Natural killer cell (primary cell): ENCODE results near the gene ECHS1. TPM values are rescaled to one million over a fixed set of nuclear protein-coding genes. Genes with fewer than 3 reads are reported as not detected.
"Not testable (repeated sequence)": the region's sequence is repeated elsewhere in the genome, so short reads cannot be mapped to it uniquely, and the experiment has no call there.

Experiments used
- ATAC-seq, 3 donors: fragments of 150-1000 bp in 2 of 3; fragments of 200-7000 bp in 1 of 3; cut with Tn5 transposase; 1 replicate in 1 of 3; 2 replicates in 2 of 3; pipeline ENCODE4 v1.10.0; 2021; ENCODE audit warnings: mild to moderate bottlenecking in 2 of 3, moderate library complexity in 2 of 3
- DNase-seq, 2 donors: peaks; one replicate each; pipeline versions ENCODE4 v3.0.0 to v3.0.0-alpha.2; 2013 to 2021; ENCODE audit warnings: mixed read lengths in 1 of 2
- H3K27ac ChIP-seq: one replicate; pipeline ENCODE4 v1.5.1; 2013; ENCODE audit warnings: mild to moderate bottlenecking, low read length
- H3K27me3 ChIP-seq: one replicate; pipeline ENCODE4 v1.6.1; 2013; ENCODE audit warnings: low read length; ENCODE audit not compliant: control insufficient read depth, insufficient read depth
- H3K36me3 ChIP-seq: one replicate; pipeline ENCODE4 v1.6.1; 2013; ENCODE audit warnings: low read length; ENCODE audit not compliant: control insufficient read depth, insufficient read depth
- H3K4me1 ChIP-seq: one replicate; pipeline ENCODE4 v1.6.1; 2013; ENCODE audit warnings: low read length; ENCODE audit not compliant: control insufficient read depth, insufficient read depth
- H3K4me3 ChIP-seq: one replicate; pipeline ENCODE4 v1.5.1; 2013; ENCODE audit warnings: low read length
- H3K9me3 ChIP-seq: one replicate; pipeline ENCODE4 v1.6.1; 2013; ENCODE audit warnings: low read length; ENCODE audit not compliant: control insufficient read depth, insufficient read depth
- H3K27ac Mint-ChIP-seq, 2 donors: one replicate each; pipeline ENCODE4 v1.8.0; 2022; ENCODE audit warnings: mild to moderate bottlenecking in 2 of 2, mixed read lengths in 2 of 2, moderate library complexity in 1 of 2
- H3K27me3 Mint-ChIP-seq, 2 donors: one replicate each; pipeline ENCODE4 v1.8.0; 2022; ENCODE audit warnings: low read depth in 2 of 2, mixed read lengths in 2 of 2
- H3K36me3 Mint-ChIP-seq: one replicate; pipeline ENCODE4 v1.8.0; 2022; ENCODE audit warnings: mixed read lengths
- H3K4me1 Mint-ChIP-seq, 2 donors: one replicate each; pipeline ENCODE4 v1.8.0; 2022; ENCODE audit warnings: mixed read lengths in 2 of 2
- H3K4me3 Mint-ChIP-seq: one replicate; pipeline ENCODE4 v1.8.0; 2022; ENCODE audit warnings: mild to moderate bottlenecking, moderate library complexity, mixed read lengths
- H3K9me3 Mint-ChIP-seq, 2 donors: one replicate each; pipeline ENCODE4 v1.8.0; 2022; ENCODE audit warnings: mixed read lengths in 2 of 2
- CTCF ChIP-seq: fragments of 200-600 bp; IDR thresholded peaks from one replicate; pipeline ENCODE4 v1.8.0; 2022; ENCODE audit warnings: antibody characterized with exemption
- WGBS: methylation state at CpG from one replicate; pipeline ENCODE4 v1.1.7; 2013; ENCODE audit warnings: missing lambda C conversion rate; ENCODE audit not compliant: insufficient coverage; 5-methylcytosine and 5-hydroxymethylcytosine counted together
- intact Hi-C: fragments of 100-400 bp; cut with micrococcal nuclease; formaldehyde crosslinking; loops from one replicate; pipeline ENCODE4 v1.14.2; 2022
- total RNA-seq, 4 donors: library from RNA; stranded (reverse); fragments of 120-200 nt in 1 of 4; gene quantifications; one replicate each; pipeline versions ENCODE4 v1.2.3 to v1.2.4, GENCODE V29; 2013 to 2022

The ECHS1 gene
- total RNA-seq, 3 donors from 2014 or later (not counting 1 experiment from before 2014, with no cell fraction given), result 17.7 to 21.3 (median 19.9) TPM

- Histone ChIP-seq H3K4me1 (peaks cover 20% of the 10 kb centered on the region), H3K27ac (no peak overlapping the region), H3K27me3 (no peaks in the 10 kb centered on the region), H3K4me3 (no peak overlapping the region), H3K9me3 (no peaks in the 10 kb centered on the region), H3K36me3 (peaks cover 22% of the 10 kb centered on the region)
- WGBS, result 62% methylated on average over 19 of the region's 20 CpGs
- H3K27ac Mint-ChIP-seq, result no peak overlapping the region
- no peak for DNase-seq
- no peak for TF ChIP-seq CTCF
- peak overlapping the region; percentile 79 for H3K4me3 Mint-ChIP-seq
- no peaks in the 10 kb centered on the region for H3K9me3 Mint-ChIP-seq
- ATAC-seq, result no peak
- no peaks in the 10 kb centered on the region for H3K36me3 Mint-ChIP-seq
- intact Hi-C loops, result loop anchor here (2.0 kb wide), 1 partner anchor 16 kb away; no protein-coding TSS in a partner anchor
- peaks cover 0 to 10% of the 10 kb centered on the region in 2 donors for H3K4me1 Mint-ChIP-seq
- H3K27me3 Mint-ChIP-seq, result no peaks in the 10 kb centered on the region
Measured at GRCh38 chr10:133372507-133372906, 647 bp downstream of the ECHS1 start.

GRCh38 chr10:133370030-133370786, 2.9 kb downstream of the ECHS1 start:
- intact Hi-C loops, result no loop called here
- no peak for TF ChIP-seq CTCF
- H3K27ac ChIP-seq, result no peak overlapping the region
- peak overlapping the region; percentile 9 for H3K4me3 Mint-ChIP-seq
- no peaks in the 10 kb centered on the region for H3K9me3 ChIP-seq
- peaks cover 0 to 10% of the 10 kb centered on the region in 2 donors for H3K4me1 Mint-ChIP-seq
- 94% methylated on average over 23 of the region's 24 CpGs for WGBS
- no peaks in the 10 kb centered on the region for H3K9me3 Mint-ChIP-seq
- no peaks in the 10 kb centered on the region for H3K27me3 ChIP-seq
- no peak overlapping the region for H3K4me3 ChIP-seq
- DNase-seq (no peak), ATAC-seq (no peak)
- H3K36me3 ChIP-seq, result peaks cover 37% of the 10 kb centered on the region
- no peaks in the 10 kb centered on the region for H3K27me3 Mint-ChIP-seq
- H3K36me3 Mint-ChIP-seq, result no peaks in the 10 kb centered on the region
- H3K4me1 ChIP-seq, result peaks cover 17% of the 10 kb centered on the region
- no peak overlapping the region for H3K27ac Mint-ChIP-seq

DNA sequence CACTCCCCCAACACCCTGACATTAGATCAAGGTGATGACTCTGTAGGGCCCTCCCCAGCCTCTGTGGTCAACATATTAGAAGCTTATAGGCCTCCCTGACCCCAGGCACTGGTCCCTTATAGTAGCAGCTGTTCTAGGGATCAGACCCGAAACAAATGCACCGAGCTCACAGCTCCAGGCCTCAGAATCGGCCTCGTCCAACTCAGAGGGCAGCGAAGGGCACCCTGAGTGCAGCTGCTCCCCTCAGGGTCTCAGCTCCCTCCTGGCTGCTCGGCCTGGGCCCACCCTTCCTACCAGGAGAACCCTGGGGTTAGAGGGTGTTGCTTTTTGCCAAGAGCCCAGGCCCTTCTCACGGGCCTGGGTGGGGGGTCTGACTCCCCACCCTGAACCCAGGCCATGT, 5.0 kb downstream of the ECHS1 start:
- Histone ChIP-seq H3K36me3 (peaks cover 44% of the 10 kb centered on the region), H3K9me3 (no peaks in the 10 kb centered on the region), H3K27me3 (no peaks in the 10 kb centered on the region), H3K27ac (no peak overlapping the region), H3K4me3 (no peak overlapping the region), H3K4me1 (peaks cover 8% of the 10 kb centered on the region)
- WGBS, result 94% methylated on average over 7 of the region's 7 CpGs
- Mint-ChIP-seq H3K27me3 (no peaks in the 10 kb centered on the region), H3K36me3 (no peaks in the 10 kb centered on the region), H3K4me1 (peaks cover 0 to 3% of the 10 kb centered on the region in 2 donors), H3K9me3 (no peaks in the 10 kb centered on the region), H3K27ac (no peak overlapping the region), H3K4me3 (no peak overlapping the region)
- no peak for TF ChIP-seq CTCF
- DNase-seq (no peak), ATAC-seq (no peak)
- intact Hi-C loops, result no loop called here

- 80% methylated on average over 1 of the region's 7 CpGs for WGBS
- H3K27ac ChIP-seq, H3K4me1 ChIP-seq, intact Hi-C loops, H3K4me1 Mint-ChIP-seq, DNase-seq, H3K4me3 Mint-ChIP-seq, H3K9me3 Mint-ChIP-seq, H3K27ac Mint-ChIP-seq, H3K4me3 ChIP-seq, H3K27me3 ChIP-seq, ATAC-seq, H3K27me3 Mint-ChIP-seq, H3K9me3 ChIP-seq, H3K36me3 Mint-ChIP-seq: not testable (repeated sequence)
- peaks cover 44% of the 10 kb centered on the region for H3K36me3 ChIP-seq
Measured at GRCh38 chr10:133367461-133367860, 5.7 kb downstream of the ECHS1 start.
